Choroid plexus epithelial cell (primary cell): ENCODE data around the gene STOML1.
"Not testable (repeated sequence)": the region's sequence is repeated elsewhere in the genome, so short reads cannot be mapped to it uniquely, and the experiment has no call there.

Experiments
- DNase-seq: peaks from one replicate; pipeline ENCODE4 v3.0.0-alpha.2; 2010; ENCODE audit warnings: low read depth
- H3K4me3 ChIP-seq: 2 replicates; pipeline ENCODE4 v1.5.1; 2011; ENCODE audit warnings: low read depth, mild to moderate bottlenecking, control low read depth, low read length, moderate library complexity
- CTCF ChIP-seq: conservative IDR thresholded peaks from 2 replicates; pipeline ENCODE4 v1.5.1; 2011; ENCODE audit warnings: low read depth, mild to moderate bottlenecking, control low read depth, inconsistent platforms, low read length, moderate library complexity

Gene STOML1

GRCh38 chr15:73983211-73983727, 8.8 kb downstream of the STOML1 start:
- DNase-seq, result peak; percentile 79
- TF ChIP-seq CTCF, result no peak
- no peak overlapping the region for H3K4me3 ChIP-seq

- no peak overlapping the region for H3K4me3 ChIP-seq
- DNase-seq, result peak; percentile 91
- no peak for TF ChIP-seq CTCF
These were observed 9.7 kb downstream of the STOML1 start for GRCh38 chr15:73982222-73982962.

- no peak for DNase-seq
- TF ChIP-seq CTCF, result no peak
- H3K4me3 ChIP-seq, result no peak overlapping the region
These were observed 10.3 kb downstream of the STOML1 start for GRCh38 chr15:73981761-73982221.

GRCh38 chr15:73979636-73980035, 12.5 kb downstream of the STOML1 start:
- no peak for DNase-seq
- TF ChIP-seq CTCF, result no peak
- no peak overlapping the region for H3K4me3 ChIP-seq

- DNase-seq, result no peak
- no peak for TF ChIP-seq CTCF
These were observed 13.2 kb downstream of the STOML1 start for GRCh38 chr15:73978896-73979295.

GRCh38 chr15:73975440-73976125, 16.5 kb downstream of the STOML1 start:
- DNase-seq, result peak; percentile 60
- not testable (repeated sequence) for H3K4me3 ChIP-seq

More at GRCh38 chr15:73978896-73979295, 13.2 kb downstream of the STOML1 start:
- H3K4me3 ChIP-seq, result no peak overlapping the region

- not testable (repeated sequence) for DNase-seq, H3K4me3 ChIP-seq
These were observed 18.4 kb downstream of the STOML1 start for GRCh38 chr15:73973683-73974200.
